Stimulated activated CD4-positive, alpha-beta T cell treated with anti-CD3 and anti-CD28 coated beads, Interleukin-4, amount 100 ng/mL, for 48 hours (primary cell): ENCODE data around the gene MANF.
"Not testable (repeated sequence)": the region's sequence is repeated elsewhere in the genome, so short reads cannot be mapped to it uniquely, and the experiment has no call there.

Source experiments
- DNase-seq, 2 donors: peaks; one replicate each; pipeline ENCODE4 v3.0.0-alpha.2; 2020; ENCODE audit warnings: low read depth in 2 of 2

The MANF gene

DNA sequence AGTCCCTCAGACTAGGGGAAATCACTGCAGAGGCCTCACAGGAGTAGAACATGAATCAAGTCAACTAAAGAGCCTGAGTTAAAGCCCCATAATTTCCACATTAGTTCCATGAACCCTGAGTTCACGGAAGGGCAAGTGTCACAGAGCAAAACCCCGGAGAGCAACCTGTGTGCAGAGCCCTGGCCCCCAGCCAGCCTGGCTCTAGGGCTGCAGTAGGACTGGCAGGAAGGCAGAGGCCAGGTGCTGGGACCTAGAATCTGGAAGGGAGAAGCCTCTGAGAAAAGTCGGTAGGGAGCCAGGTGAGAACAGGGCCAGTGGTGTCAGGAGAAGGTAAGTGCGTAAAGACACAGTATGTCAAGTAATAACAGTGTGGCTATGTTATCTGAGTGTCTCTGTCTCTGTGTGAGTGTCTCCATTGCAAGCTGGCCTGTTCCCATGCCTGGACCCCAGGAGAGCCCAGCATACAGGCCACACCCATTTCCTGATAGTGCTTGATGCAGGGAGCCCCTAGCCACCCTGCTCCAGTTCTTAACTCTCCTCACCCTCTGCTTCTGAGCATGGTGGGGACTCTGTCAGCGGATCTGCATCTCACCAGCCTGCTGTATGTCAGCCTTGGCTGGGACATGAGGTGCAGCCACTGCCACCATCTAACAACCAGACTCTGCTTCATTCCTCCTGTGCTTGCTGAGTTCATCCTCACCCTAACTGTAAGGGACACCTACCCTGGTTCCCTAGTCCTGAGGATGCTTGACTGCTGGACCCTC, 11.3 kb upstream of the MANF start:
- DNase-seq = no peak

DNA sequence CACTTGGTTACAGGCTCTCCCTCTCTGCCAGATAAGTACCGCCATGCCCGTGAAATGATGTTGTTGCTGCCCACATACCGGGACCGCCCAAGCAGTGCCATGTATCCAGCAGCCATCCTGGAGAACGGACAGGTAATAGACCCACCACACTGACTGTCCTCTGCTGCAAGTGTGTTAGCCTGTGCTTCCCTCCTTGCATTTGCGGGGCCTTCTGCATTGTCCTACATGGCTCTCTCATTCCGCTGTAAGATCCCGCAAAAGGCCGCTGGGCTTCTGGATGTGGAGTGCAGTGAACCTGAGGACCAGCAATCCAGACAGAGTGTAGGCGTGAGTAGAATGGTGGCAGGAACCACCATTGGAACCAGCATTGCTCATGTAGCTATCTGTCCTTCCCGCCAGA, 10.6 kb upstream of the MANF start:
- DNase-seq = no peak

DNA sequence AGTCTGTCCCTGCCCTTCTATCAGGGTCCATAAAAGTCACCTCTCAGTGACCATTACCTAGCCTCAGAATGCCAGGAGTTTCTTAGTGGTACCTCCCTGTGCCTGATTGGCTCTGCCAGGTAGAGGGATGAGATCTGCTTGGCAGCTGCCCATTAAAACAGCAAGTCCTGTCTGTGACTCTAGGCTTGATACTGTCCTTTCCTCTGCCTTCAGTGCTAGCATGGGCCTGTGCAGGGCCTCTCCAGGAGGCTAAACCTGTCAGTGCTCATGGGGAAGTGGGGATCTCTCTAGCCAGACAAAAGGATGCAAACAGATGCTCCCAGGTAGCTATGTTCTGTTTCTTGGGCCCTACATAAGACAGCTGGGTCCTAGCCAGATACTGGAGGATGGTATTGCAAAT, 10.0 kb upstream of the MANF start:
- no peak for DNase-seq

DNA sequence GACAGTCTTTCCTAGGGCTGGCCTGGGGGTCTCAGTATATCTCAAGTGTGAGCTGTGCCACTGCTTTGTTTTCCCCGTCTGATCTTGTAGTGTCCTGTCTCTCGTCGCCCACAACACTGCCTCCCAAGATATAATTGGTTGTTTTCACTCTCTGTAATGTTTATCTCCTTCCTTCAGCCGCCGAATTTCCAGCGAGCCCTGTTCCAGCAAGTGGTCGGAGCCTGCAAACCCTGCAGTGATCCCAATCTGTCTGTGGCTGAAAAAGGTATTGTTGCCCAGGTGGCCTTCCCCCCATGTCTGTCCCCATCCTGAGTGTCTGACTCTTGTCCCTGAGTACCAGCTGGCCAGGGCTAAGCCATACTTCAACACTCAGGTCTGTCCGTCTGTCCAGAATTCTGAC, 9.5 kb upstream of the MANF start:
- DNase-seq = no peak

DNA sequence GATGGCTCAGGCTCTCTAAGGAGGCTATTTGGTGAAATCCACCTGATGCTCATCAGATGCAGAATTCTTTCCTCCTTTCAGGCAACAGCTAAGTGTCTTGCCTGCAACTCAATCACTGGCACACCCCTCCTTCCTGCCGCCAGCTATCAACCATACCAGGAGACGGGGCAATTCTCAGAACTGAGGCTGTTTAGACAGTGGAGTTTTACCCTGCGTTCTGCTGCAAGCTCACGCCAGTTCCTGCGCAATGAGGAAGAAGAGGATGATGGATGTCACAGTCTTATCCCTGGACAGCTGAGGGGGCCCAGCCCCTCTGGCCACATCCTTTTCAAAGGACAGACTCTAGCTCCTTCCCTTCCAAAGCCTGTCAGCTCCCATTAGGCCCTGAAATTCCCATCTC, 7.0 kb upstream of the MANF start:
- no peak for DNase-seq

DNA sequence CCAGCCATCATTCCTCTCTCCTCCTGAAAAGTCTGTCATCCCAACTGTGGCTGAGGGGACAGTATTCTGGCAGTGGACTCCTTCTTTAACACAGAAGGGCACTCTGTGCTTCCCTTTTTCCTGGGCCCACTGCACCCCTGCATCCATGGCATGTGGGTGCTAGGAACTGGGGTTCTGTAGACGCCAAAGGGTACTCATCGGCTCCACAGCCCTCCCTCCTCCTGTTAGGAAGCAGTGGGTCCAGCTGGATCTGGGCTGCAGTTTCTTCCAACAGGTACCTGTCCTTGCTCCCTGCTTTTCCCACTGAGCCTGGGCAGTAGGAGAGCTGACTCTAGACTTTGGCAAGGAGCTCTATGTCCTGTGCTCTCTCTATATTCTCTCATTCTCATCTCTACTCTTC, 6.4 kb upstream of the MANF start:
- no peak for DNase-seq

DNA sequence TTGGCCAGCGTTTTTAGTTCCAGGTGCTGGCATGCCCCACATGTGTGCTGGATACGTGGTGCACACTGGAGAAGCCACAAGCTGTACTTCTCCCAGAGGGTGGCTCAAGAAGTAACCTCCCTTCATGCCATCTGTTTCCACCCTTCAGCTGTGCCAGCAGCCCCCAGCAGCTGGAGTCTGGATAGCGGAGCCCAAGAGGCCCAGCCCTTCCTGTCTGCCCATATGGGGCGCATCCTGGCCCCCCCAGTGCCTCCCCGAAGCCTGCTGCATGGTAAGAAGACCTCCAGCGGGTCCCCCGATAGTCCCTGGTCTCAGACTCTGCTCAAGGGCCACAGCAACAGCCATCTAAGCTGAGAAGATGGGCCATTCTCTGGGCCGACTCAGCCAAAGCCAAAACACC, 5.8 kb upstream of the MANF start:
- DNase-seq = no peak

DNA sequence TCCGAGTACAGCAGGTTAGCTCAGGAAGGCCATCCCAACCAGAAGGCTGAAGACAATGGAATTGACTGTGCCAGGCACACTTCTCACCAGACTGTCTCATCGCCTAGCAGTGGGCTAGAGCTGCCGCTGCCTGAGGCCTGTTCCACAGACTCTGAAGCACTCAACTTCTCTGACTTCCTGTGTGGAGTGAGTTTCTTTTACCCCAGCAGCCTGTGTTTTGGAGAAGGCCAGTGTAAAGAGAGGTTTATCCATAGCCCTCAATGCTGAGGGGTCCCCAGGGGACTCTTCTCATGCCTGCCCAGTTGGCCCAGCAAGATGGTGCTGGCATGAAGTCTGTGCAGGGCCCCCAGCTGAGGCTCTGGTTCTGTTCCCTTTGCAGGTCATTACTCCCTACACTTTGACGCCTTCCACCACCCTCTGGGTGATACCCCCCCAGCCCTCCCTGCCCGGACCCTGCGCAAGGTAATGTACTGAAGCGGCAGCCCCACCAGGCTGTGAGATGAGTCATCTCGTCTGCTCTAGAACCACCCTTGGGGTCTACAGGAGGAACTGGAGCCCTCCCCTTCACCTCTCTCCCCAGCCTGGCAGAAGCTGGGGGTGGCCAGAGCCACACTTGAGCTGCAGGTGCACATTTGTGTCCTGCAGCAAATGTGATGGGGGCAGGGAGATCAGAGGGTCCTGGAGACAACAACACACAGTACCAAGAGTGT, 5.2 kb upstream of the MANF start:
- no peak for DNase-seq

DNA sequence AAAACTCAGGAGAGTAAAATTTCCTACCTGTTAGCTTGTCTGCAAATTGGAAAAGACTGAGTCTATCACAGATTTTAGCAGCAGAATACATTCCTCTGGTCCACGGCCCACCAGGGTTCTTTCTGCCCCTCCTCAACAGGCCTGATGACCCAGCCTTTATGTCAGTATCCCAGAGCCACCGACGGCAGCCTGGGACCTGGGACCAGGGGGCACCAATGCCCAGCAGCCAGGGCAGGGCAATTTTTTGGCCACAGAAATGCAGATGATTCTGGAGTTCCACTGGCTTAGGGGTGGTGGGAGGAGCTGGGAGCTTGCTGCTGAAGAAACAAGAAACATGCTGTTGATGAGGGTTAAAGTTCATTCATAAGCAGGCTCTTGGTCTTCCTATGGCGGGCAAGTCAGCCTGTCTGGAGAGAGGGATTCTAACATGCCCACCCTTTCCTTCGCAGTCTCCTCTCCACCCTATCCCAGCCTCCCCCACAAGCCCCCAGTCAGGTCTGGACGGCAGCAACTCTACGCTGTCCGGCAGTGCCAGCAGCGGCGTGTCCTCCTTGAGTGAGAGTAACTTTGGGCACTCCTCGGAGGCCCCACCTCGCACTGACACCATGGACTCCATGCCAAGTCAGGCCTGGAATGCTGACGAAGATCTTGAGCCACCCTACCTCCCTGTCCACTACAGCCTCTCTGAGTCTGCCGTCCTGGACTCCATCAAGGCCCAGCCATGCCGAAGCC, 4.3 kb upstream of the MANF start:
- DNase-seq = no peak

DNA sequence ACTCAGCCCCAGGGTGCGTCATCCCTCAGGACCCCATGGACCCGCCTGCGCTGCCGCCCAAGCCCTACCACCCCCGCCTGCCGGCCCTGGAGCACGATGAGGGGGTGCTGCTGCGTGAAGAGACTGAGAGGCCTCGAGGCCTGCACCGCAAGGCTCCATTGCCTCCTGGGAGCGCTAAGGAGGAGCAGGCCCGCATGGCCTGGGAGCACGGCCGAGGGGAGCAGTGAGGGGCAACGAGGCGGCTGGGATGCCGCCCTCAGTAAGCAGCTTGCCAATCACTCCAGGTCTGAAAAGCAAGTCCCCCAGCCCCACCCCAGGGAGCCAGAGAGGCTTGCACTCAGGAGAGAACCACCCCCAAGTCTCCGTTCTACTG, 3.8 kb upstream of the MANF start:
- DNase-seq = no peak

DNA sequence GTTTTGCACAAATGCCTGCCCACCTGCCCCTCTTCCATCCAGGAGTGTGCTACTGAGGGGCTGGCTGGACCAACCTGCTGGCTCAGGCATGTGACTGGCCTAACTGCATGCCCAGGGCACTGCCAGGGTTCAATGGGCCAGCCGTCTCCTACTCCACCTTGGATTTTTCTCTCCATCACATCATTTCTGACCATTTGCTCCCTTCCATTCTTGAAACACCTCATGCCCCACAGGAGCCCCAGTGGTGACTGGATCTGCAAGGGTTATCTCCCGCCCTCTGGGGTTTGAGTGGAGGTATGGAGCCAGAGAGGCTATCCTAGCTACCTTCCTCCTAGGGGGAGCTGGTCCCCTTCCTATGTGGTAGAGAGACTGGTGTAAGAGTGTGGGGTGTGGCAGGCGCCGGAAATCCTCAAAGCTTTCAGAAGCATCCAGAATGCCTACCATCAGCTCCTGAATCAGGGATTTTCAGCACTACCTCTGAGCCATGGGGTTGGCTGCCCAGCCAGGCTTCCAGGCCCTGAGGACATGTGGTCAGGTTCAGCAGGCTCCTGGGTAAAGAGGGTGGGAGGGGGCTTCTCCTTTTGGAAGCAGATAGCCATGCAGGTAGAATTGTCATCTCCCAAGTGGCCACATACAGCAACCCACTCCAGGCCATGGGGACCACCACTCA, 2.9 kb upstream of the MANF start:
- no peak for DNase-seq

DNA sequence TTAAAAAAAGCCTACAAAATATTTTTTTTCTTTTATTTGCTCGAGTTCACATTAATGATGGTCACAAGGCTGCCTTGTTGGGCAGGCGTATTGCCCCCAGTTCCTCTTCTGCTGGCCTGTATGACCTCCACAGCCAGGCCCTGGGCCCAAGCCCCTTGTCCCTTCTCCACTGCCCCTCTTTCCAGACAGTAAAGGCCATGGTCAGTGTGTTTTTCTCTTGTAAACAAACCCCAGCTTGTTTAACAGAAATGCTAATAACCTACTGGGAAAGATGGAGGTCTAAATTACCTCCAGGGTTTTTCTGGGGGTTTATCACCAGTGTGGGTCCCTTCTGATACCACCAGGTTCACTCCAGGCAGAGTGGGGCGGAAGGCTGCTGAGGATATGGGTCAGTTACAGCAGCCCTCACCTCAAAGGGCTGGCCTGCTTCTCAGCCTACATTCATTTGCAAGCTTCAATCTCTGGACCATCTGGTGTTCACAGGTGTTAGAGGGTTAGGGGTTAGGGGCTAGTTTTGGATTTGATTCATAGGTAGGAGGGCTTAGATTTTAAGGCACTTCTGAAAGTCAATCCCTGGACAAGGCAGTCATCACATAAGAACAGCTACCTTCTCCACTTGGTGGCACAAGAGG, 2.0 kb upstream of the MANF start:
- DNase-seq = no peak

DNA sequence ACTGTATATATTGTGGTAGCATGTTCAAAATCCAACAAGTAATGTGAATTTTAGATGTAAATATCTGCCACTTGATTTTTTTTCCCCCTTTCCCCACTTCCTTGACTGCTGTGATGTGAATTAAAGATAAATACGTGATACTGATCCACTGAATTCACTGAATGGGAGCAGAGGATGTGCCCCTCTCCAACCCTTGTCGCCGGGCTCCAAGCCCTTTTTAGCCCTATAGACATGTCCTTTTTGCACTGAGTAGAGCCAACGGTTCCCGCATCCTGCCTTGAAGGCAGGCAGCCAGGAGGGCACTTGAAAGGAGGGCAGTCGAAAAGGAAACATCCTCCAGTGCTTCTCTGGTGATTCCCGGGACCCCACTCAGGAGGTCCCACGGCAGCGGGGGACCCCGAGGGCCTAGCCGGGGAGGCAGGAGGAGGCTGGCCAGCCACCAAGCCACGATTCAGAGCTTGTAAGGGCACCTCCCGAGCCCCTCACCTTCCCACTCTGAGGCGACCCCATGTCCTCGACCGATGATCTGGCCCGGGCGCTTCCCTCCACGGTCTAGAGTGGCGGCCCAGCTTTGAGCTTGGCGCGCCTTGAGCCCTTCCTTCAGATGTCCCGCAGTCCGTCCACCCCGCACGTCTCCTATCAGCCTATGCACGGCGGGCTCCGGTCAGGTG, 901 bp upstream of the MANF start:
- DNase-seq = no peak

DNA sequence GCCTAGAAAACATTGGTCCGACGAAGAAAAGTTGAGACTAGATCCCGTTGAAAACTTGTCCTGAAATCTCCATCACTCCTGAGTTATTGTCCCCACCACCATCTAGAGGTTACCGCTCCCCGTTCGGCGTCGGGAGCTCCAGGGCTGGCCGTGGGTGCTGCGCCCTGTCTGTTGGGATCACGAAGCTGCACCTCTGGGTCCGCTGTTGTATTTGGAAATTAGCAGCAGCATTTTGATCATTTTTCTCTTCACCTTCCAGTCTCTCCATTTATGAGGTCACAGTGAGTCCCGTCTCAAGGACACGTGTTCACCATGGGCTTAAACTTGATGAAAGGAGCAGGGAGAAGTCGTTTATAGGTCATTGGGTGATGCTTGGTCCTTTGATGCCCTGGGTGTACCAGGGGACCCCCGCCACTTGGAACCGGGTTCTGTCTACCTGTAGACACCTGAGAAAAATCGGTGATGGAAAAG, 565 bp downstream of the MANF start:
- DNase-seq = no peak

DNA sequence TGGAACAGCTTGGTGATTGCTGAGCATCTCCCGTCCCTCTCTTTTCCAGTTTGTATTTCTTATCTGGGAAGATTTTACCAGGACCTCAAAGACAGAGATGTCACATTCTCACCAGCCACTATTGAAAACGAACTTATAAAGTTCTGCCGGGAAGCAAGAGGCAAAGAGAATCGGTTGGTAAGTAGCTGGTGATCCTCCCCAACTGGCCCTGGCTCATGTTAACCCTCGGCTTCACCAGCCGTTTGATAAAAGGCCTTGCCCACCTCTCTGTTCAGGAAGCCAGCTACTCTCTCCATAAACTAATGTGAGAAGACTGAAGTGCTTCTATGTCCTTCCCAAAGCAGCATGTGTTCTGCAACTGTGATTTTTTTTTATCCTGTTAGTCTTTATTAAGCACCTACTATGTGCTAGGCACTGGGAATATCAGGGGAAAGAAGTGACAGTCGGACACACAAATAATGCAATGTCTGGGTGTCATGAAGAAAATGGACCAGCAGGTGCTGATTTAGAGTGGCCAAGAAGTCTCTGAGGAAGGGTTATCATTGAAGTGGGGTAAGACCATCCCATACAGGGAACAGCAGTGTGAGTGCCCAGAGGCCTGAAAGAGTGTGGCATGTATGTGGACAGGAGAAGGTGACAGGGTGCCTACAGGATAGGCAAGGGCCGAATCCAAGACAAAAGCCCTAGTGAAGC, 1.2 kb downstream of the MANF start:
- no peak for DNase-seq

DNA sequence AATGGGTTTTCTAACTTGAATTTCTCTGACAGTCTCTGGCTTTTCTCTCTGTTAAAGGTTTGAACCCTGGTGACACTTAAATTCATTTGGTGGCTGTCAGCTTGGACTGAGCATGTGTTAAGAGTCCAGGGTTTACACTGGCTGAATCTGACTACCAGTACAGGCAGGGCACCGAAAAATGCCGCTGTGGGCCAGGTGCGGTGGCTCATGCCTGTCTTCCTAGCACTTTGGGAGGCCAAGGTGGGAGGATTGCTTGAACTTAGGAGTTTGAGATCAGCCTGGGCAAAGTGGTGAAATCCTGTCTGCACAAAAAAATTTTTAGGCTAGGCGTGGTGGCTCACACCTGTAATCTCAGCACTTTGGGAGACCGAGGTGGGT, 1.8 kb downstream of the MANF start:
- no peak for DNase-seq

DNA sequence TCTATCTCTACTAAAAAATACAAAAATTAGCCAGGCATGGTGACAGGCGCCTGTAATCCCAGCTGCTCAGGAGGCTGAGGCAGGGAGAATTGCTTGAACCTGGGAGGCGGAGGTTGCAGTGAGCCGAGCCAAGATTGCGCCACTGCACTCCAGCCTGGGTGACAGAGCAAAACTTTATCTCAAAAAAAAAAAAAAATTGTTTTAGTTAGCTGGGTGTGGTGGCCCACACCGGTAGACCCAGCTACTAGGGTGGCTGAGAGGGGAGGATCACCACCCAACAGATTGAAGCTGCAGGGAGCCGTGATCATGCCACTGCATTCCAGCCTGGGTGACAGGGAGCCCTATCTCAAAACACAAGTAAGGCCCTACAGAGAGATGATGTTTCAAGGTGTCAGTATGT, 2.2 kb downstream of the MANF start:
- not testable (repeated sequence) for DNase-seq

DNA sequence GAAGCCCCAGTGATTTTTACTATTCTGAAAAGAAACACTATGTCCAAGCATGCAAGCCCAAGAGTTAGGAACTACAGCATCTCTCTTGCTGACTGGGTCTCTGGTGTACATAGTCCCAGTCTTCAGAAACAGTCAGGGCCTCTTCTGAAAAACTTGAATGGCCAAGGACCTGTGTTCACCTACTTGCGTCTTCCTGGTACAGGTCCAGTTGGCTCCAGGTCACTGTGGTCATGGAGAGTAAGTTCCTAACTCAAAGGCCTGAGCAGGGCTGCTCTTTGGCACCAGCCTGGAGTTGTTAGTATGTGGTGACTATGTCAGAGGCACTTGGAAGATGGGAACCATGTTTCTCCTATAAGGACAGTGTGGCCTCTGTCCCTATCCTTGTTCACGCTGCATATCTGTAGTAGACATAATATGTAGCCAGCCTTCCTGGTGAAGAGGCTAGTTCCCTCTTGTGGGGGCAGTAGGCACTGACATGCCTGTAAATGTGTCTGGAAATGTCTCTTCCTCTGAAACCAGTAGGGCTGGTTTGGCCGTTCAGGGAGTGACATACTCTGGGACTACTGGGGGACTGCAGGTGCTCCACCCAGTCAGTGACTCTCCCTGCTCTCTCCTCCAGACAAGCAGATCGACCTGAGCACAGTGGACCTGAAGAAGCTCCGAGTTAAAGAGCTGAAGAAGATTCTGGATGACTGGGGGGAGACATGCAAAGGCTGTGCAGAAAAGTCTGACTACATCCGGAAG, 3.4 kb downstream of the MANF start:
- DNase-seq = no peak

DNA sequence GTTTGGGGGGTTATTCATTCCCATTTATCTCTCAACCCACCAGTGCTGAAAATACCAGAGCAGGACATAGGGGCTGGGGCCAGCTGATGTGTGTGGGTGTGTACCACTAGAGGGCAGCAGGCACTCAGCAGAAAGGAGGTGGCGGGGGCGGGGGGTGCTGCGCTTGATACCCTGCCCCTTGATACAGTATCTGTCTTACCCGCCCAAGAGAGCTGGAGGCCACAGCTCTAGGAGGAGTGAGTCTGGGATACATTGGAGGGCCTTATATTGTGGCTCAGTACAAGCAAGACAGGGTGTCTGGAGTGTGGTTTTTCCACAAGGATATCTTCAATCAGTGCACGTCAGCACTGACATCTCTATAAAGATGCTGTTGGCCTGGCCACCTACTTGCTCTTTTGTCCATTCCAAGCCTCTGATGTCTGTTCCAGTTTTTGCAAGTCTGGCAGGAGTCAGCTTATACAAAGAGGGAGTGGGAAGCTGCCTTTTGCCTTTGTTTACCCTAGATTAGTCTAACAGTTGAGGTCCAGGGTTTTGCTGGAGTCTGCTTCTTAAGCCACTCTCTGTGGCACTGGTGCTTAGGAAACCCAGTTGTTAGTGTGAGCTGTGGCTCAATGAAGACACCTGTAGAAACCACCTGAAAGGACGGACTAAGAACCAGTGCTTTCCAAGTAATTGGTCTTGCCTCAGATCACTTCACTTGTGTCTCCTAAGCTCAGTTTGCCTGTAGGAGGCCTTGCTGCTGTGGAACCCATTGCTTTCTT, 4.5 kb downstream of the MANF start:
- DNase-seq = peak; percentile 34 to 47
